Measurements from ENCODE around the gene BUB1. TPM values are rescaled to one million over a fixed set of nuclear protein-coding genes. Genes with fewer than 3 reads are reported as not detected.

Gene BUB1
- total and polyA plus RNA-seq, 9 of the 15 experiments (the other 6 are each of a cell fraction or from before 2014, with no cell fraction given) = 73.4 to 247 (median 118) TPM

DNA sequence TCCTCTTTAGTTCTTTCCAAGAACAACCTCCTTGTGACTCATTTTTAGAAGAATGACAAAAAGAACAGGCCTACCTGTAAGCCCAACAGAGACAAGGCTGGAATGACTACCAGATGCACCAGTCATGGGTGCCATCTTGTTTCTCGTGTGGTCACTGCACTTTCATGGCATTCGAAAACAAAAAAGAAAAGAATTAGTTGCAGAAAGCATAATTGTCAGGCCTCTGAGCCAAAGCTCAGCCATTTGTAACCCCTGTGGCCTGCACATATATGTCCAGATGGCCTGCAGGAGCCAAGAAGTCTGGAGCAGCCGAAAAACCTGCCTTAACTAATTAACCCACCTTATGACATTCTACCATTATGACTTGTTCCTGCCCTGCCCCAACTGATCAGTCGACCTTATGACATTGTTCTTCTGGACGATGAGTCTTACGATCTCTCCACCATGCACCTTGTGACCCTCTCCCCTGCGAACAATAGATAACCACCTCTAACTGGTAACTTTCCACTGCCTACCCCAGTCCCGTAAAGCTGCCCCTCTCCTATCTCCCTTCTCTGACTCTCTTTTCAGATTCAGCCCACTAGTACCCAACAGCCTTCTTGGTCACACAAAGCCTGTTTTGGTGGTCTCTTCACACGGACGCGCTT, 13.9 kb upstream of the BUB1 start (continued):
- TF ChIP-seq, protein P1, sequence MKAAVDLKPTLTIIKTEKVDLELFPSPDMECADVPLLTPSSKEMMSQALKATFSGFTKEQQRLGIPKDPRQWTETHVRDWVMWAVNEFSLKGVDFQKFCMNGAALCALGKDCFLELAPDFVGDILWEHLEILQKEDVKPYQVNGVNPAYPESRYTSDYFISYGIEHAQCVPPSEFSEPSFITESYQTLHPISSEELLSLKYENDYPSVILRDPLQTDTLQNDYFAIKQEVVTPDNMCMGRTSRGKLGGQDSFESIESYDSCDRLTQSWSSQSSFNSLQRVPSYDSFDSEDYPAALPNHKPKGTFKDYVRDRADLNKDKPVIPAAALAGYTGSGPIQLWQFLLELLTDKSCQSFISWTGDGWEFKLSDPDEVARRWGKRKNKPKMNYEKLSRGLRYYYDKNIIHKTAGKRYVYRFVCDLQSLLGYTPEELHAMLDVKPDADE (conservative IDR thresholded peaks at IDR 0.05; ENCODE audit: control insufficient read depth, low read depth, low read length) = no peak
- no peak for TF ChIP-seq KAT2B (IDR thresholded peaks at IDR 0.05; ENCODE audit: low read depth, low read length)
- TF ChIP-seq, protein P2, sequence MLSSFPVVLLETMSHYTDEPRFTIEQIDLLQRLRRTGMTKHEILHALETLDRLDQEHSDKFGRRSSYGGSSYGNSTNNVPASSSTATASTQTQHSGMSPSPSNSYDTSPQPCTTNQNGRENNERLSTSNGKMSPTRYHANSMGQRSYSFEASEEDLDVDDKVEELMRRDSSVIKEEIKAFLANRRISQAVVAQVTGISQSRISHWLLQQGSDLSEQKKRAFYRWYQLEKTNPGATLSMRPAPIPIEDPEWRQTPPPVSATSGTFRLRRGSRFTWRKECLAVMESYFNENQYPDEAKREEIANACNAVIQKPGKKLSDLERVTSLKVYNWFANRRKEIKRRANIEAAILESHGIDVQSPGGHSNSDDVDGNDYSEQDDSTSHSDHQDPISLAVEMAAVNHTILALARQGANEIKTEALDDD (IDR thresholded peaks at IDR 0.05) = peak; percentile 86; the same call in 1 of the 2 replicates
- TF ChIP-seq, protein P3, sequence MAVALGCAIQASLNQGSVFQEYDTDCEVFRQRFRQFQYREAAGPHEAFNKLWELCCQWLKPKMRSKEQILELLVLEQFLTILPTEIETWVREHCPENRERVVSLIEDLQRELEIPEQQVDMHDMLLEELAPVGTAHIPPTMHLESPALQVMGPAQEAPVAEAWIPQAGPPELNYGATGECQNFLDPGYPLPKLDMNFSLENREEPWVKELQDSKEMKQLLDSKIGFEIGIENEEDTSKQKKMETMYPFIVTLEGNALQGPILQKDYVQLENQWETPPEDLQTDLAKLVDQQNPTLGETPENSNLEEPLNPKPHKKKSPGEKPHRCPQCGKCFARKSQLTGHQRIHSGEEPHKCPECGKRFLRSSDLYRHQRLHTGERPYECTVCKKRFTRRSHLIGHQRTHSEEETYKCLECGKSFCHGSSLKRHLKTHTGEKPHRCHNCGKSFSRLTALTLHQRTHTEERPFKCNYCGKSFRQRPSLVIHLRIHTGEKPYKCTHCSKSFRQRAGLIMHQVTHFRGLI (CRISPR knock-in tag; IDR thresholded peaks at IDR 0.05) = no peak
- no peak for TF ChIP-seq NBN (IDR thresholded peaks at IDR 0.05; ENCODE audit: low read depth)
- TF ChIP-seq, protein P4, sequence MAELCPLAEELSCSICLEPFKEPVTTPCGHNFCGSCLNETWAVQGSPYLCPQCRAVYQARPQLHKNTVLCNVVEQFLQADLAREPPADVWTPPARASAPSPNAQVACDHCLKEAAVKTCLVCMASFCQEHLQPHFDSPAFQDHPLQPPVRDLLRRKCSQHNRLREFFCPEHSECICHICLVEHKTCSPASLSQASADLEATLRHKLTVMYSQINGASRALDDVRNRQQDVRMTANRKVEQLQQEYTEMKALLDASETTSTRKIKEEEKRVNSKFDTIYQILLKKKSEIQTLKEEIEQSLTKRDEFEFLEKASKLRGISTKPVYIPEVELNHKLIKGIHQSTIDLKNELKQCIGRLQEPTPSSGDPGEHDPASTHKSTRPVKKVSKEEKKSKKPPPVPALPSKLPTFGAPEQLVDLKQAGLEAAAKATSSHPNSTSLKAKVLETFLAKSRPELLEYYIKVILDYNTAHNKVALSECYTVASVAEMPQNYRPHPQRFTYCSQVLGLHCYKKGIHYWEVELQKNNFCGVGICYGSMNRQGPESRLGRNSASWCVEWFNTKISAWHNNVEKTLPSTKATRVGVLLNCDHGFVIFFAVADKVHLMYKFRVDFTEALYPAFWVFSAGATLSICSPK (IDR thresholded peaks at IDR 0.05; ENCODE audit: borderline replicate concordance) = no peak
- TF ChIP-seq ZNF12 (CRISPR knock-in tag; IDR thresholded peaks at IDR 0.05) = no peak
- TF ChIP-seq RBM17 (IDR thresholded peaks at IDR 0.05; ENCODE audit: borderline replicate concordance, low read depth, low read length) = no peak
- no peak for TF ChIP-seq ZC3H4 (CRISPR knock-in tag; IDR thresholded peaks at IDR 0.05; ENCODE audit: borderline replicate concordance)
- TF ChIP-seq TAF1 (IDR thresholded peaks at IDR 0.05; ENCODE audit: control insufficient read depth, extremely low read depth, insufficient read depth, low read length, severe bottlenecking) = no peak
- no peak for TF ChIP-seq ZSCAN29 (IDR thresholded peaks at IDR 0.05)
- TF ChIP-seq RAD51 (IDR thresholded peaks at IDR 0.05; ENCODE audit: borderline replicate concordance, low read depth) = no peak
- TF ChIP-seq NFXL1 (CRISPR knock-in tag; IDR thresholded peaks at IDR 0.05) = no peak
- TF ChIP-seq TAF15 (IDR thresholded peaks at IDR 0.05; ENCODE audit: low read depth, low read length) = no peak
- no peak for TF ChIP-seq SMAD2 (IDR thresholded peaks at IDR 0.05; ENCODE audit: low read depth, low read length)
- peak; percentile 53; the same call in 1 of the 2 replicates for TF ChIP-seq STAT5A (IDR thresholded peaks at IDR 0.05; ENCODE audit: borderline replicate concordance, low read length)
- TF ChIP-seq, protein P5, sequence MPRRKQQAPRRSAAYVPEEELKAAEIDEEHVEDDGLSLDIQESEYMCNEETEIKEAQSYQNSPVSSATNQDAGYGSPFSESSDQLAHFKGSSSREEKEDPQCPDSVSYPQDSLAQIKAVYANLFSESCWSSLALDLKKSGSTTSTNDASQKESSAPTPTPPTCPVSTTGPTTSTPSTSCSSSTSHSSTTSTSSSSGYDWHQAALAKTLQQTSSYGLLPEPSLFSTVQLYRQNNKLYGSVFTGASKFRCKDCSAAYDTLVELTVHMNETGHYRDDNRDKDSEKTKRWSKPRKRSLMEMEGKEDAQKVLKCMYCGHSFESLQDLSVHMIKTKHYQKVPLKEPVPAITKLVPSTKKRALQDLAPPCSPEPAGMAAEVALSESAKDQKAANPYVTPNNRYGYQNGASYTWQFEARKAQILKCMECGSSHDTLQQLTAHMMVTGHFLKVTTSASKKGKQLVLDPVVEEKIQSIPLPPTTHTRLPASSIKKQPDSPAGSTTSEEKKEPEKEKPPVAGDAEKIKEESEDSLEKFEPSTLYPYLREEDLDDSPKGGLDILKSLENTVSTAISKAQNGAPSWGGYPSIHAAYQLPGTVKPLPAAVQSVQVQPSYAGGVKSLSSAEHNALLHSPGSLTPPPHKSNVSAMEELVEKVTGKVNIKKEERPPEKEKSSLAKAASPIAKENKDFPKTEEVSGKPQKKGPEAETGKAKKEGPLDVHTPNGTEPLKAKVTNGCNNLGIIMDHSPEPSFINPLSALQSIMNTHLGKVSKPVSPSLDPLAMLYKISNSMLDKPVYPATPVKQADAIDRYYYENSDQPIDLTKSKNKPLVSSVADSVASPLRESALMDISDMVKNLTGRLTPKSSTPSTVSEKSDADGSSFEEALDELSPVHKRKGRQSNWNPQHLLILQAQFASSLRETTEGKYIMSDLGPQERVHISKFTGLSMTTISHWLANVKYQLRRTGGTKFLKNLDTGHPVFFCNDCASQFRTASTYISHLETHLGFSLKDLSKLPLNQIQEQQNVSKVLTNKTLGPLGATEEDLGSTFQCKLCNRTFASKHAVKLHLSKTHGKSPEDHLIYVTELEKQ (CRISPR knock-in tag; IDR thresholded peaks at IDR 0.05) = no peak
- no peak for TF ChIP-seq KDM2B (CRISPR knock-in tag; IDR thresholded peaks at IDR 0.05)
- TF ChIP-seq ZEB2 (IDR thresholded peaks at IDR 0.05) = peak; percentile 43; the same call in 1 of the 2 replicates
- TF ChIP-seq FUS (optimal IDR thresholded peaks at IDR 0.05; ENCODE audit: low read depth, low read length) = no peak

Measured in K562 (cell line).